ENCODE measurements around the gene PIGA.
"Not testable (repeated sequence)": the region's sequence is repeated elsewhere in the genome, so short reads cannot be mapped to it uniquely, and the experiment has no call there.

PIGA gene

DNA sequence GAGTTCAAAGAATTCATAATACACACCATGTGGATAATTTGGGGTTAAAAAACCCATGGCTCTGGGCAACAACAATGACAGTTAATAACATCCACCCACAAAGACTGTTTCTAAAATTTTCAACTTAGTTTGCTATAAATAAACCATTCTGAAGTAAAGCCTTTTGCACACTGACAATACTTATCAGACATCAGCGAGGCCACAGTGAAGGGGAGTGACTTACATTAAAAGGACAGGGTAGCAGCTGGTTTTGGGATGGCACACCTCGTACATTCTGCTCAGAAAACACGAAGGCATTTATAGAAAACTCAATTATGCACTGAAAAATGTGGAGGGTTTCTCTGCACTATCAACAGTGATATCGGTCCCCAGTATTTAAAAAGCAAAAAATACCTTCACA lies 15.0 kb downstream of the PIGA start:
- DNase-seq, result no peak

DNA sequence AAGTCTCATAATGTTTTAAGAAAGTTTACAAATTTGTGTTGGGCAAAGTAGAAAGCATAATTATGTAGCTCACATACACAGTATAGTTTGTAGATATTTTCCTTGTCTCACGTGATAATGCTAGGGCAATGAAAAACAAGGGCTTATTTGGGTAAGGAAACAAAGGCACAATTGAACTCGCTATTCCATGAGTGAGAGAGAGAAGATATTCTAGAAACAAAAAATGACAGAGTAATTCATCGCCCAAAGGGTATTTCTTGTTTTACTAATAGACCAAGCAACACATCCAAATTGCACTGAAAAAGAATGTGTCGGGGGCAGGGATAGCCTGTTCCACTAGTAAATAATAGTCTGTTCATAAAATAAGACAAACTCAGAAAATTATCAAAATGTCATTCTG lies 16.2 kb downstream of the PIGA start:
- no peak for DNase-seq

DNA sequence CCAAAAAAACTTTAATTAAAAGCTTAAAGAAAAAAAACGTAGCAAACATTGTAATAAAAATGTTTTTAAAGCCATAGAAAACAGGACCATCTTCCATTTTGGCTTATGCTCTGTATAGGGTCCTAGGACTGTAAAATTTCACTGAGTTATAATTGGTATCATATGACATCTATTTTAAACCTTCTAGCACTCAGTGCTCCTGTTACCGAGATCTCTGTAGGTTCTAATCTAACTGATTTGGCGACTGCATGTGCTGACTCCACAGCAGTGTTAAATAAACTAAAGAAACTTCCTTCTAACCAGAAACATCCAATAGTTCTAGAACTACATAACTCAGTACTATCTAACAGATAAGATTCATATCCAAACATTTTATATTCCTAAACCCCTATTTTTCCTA lies 19.8 kb downstream of the PIGA start, which contains the start of gene ASB11:
Gene ASB11, minus strand, starts transcription at position 132 of the 400 bp plus-strand sequence. Its CDS starts 35 bp downstream, at position 97.
- no peak for DNase-seq

DNA sequence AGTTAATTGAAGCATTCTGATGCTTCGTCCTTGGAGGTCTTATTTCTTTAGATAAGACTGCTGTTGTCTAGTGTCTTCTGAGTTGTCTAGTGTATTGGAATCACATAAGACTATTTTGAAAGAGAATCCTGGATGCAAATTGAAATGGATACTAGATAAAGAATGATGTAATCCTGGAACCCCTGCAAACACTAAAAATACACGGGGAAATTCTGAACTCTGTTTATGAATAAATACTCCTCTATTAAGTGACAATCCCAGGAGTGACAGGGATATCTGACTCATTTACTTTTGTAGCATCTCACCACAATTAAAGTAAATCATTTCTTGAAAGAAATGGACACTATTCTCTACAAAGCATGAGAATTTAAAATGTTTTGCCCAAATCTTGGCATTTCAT lies 20.9 kb downstream of the PIGA start:
- no peak for DNase-seq

DNA sequence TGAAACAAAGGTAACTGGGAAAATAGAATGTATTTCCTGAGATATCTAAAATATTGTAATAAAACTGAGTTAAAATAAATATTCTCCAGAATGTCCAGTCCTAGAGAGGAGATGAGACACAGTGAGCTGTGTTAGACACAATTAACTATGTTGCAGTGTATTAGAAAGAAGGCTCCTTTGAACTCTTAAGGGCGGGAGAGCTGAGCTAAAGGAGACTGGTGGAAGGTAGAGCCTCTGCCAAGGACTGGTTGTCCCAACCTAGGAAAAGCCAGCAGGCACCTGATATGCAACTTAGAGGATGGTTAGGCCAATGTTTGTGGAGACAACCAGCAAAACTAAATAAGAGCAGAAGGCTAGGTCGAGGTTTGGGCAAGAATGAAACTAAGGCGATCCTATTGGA lies 24.2 kb downstream of the PIGA start:
- no peak for DNase-seq

DNA sequence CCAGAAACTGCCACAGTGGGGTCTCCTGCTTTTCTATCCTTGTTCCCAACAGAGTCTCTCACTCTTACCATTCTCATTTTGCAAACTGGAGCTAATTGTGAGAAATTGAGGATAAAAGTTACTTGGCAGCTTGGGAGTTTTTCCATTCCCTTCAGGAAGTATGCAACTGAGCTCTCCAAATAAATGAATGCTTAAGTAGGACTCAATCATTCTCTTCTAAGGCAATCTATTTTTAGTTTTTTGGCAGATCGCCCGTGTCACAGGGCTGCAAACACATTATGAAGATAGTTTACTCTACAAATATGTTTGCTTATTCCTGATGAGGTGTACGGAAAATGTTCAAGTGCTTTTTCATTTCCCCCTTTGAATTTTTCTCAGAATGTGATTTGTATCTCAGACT lies 25.2 kb downstream of the PIGA start:
- no peak for DNase-seq

DNA sequence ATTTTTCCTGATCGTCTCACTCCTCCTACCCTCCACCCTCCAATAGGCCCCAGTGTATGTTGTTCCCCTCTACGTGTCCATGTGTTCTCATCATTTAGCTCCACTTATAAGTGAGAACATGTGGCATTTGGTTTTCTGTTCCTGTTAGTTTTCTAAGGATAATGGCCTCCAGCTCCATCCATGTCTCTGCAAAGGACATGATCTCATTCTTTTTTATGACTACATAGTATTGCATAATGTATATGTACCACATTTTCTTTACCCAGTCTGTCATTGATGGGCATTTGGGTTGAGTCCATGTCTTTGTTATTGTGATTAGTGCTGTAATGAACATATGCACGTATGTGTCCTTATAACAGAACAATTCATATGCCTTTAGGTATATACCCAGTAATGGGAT lies 29.4 kb downstream of the PIGA start:
- not testable (repeated sequence) for DNase-seq

DNA sequence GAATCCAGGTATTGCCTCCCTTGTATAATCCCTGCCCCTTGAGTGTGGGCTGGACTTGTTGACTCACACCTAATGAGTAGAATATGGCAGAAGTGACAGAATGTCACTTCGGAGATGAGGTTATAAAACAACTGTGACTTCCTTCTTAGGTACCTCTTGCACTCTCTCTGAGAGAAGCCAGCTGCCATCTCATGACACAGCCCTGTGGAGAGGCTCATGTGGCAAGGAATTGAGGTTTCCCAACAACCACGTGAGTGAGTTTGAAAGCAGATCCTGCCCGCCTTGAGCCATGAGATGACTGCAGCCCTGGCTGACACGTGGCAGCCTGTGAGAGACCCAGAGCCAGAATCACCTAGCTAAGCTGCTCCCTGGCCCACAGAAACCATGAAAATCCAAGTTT lies 33.4 kb downstream of the PIGA start:
- DNase-seq, result no peak

DNA sequence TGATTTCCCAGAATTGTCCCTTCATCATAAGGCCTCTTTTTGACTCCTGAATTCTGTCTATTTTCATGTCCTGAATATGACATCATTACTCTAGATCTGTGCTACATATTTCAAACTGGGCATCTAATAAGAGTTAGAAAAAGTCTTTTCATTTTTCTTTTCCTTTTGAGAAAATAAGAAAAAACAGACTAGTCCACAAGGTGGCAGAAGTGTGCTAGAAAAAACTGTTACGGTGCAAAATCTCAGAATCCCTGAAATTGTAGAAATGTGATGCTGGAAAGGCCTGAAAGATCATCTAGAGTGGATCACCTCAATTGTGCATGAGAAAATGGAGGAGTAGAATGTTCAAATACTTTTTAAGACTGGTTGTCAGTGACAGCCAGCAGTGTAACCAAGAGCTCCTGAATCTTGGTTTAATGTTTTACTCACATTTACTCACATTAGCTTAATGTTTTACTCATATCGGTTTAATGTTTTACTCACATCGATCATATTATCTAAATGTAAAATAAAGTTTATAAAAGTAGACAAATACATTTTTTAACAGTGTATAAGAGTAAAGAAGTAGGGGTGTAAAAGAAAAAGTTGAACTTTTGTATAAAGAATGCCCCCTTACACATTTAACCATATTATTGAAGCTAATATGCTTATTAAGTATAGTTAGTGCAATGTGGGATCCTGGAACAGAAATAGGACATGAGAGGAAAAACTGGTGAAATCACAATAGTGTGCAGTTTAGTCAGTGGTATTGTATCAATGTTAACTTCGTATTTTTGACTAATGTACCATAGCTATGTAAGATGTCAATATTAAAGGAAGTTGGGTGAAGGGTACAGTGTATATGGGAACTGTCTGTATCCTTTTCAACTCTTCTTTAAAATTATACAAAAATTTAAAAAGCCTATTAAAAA lies 35.1 kb downstream of the PIGA start:
- DNase-seq, result no peak

DNA sequence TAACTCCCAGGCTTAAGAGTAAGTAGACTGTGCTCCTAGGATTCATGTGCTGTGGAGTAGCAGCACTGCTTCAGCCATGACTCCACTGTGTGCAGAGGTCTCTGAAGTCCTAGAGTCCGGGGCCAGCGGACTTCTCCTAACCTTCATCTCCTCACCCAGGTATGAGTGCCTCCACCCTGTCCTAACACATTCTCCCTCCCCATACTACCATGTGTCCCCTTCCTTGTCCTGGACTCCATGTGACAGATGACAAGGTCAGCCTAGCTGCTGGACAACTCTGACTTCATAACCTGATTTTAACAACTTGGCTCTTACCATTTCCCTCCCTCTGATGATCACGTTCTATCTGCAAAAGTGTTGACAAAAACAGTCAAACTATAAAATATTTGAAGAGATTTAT lies 36.5 kb downstream of the PIGA start:
- no peak for DNase-seq

DNA sequence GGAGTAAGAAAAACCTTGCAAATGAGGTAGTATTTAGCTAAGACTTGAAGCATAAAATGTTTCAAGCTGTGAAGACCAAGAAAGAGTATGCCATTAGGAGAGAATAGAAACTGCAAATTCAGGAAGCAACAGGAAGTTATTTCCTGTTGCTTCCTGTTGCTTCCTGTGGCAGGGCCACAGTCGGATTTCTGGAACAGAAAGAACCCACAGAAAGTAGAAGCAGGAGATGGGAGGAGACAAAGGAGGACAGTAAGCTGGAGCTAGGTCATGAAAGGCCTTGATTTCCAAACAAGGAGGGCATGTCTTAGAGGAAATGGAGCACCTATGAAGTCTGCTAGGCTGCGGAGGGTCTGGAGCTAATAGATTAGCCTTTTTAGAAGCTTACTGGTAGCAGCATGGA lies 37.1 kb downstream of the PIGA start:
- no peak for DNase-seq

DNA sequence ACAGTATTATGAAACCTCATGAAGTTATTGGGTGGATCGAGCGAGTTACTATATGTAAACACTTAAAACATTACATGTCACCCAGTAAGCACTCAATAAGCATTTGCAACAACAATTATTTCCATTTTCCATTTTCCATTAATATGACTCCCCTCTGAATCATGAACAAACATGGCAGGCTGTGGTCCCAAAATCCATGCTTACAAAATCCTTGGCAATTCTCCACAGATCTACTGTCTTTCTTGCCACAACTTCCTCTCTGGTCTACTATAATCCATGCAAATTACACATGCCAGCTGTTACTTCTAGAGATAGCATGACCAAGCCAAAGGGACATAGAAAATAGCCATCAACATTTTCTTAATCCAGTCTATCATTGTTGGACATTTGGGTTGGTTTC lies 41.9 kb downstream of the PIGA start:
- no peak for DNase-seq

DNA sequence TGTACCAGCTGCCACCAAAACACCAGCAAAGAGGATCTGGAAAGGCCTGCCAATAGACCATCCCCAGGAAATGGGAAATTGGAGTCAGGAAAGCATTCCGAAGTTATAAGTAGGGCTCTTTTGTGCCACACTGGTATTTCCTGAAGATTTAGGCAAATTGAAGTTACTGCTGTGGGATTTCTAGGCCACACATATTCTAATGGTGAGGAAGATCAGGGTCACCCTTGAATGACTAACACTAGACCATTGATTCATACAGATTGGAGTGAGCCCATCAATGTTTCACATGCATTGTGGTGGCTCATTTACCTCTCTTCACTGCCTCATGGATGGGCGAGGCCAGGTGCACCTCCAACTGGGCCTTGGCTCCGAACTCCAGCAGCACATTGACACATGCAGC lies 42.5 kb downstream of the PIGA start:
- no peak for DNase-seq

DNA sequence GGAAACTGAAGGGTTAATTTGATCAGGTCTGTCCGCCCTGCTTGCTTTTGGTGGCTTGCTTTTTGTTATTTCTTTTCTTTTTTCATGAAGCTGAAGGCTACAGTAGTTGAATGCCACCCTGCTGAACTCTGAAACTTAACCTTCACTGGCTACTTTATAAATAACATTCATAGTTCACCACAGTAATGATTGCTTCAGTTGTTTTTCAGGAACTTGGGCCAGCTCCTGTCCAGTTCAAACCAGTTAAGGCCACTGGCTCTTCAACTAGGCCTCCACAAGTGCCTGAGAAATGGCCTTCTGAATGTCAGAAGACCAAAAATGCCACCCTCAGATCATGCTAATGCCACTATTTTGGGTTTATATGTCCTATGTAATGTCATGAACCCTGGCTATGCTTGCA lies 57.7 kb downstream of the PIGA start:
- DNase-seq, result no peak

DNA sequence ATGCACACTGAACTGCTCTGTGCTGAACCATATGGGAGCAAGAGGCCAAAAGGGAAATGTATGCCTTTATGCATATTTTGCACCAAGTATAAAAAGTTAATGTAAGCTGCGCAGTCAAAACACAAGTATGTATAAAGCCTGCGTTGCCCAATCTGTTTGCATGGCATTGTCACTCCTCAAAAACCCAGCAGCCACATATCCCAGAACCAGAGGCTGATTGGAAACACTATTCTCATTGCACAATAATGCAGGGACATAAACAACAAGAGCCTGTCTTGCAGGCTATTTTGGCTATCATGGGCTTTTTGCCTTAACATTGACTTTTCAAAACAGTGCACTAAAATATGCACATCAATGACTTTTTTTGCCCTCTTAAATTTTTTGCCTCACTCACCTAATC lies 60.4 kb downstream of the PIGA start:
- no peak for DNase-seq

DNA sequence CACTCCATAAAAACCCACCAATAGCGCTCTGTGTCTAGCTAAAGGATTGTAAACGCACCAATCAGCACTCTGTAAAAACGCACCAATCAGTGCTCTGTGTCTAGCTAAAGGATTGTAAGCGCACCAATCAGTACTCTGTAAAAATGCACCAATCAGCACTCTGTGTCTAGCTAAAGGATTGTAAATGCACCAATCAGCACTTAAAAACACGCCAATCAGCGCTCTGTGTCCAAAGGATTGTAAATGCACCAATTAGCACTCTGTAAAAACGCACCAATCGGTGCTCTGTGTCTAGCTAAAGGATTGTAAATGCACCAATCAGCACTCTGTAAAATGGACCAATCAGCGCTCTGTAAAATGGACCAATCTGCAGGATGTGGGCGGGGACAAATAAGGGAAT lies 62.0 kb downstream of the PIGA start:
- not testable (repeated sequence) for DNase-seq

DNA sequence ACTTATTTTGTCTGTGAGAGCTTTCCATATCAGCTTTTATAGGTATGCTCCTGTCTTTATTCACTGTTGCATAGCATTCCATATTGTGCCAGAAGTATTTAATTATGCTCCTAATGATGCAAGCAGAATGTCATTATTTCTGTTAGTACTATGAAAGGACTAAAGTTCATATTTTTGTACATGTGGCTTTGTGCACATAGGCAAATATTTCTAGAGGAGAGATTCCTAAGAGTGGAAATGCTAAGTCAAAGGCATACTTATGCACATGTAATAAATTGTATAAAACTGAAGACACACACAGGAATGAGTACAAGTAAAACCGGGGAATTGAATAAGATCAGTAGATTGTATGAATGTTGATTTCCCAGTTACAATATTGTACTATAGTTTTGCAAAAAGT lies 63.6 kb downstream of the PIGA start:
- DNase-seq, result no peak

DNA sequence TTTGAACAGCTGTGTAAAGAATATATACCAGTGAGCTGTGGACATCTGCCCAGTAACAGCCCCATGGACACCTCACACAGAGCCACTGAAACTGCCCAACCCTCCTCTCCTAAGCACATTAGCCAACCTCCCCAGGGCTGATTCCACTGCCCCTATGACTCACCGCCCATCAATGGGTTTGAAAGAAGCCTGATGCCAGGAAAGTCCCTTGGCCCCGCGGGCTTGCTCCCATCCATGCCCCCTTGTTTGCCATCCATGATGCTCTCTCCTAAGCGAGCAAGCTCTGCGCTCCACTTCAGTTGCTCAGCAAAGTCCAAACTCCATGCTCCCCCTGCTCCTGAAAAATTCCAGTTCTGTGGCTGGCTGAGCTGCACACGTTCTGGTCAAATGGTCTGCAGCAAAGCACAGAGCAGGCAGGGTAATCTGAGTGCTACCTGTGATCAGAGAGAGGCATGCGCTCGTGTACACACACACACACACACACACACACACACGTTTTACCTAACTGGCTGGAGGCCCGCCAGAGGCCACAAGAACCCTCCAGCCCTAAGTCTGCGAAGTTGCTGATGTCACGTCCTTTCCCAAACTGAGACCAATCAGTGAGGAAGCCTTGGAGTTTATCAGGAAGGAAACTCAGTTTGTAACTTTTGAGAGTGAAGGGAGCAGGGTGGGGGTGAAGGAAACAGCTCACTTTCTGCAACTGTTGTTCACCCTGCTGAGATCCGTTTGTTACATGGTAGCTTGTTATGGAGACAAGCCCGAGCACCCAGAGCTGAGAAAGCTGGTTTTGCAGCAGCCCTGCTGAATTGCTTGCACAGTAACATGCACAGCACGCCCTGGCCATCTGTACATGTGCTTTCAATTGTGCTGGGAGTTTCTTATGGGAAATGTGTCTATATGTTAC lies 65.5 kb downstream of the PIGA start, which contains the start of gene ASB9:
Gene ASB9, minus strand, starts transcription at position 466 of the 904 bp plus-strand sequence. Its CDS starts 209 bp downstream, at position 257.
- peak; percentile 27 for DNase-seq

All from CD4-positive, alpha-beta T cell treated with Interleukin-6 for 4 hours (primary cell).